Mucosa of gallbladder (tissue), 1 donor: ENCODE data around the gene LMAN2. TPM values are rescaled to one million over a fixed set of nuclear protein-coding genes. Genes with fewer than 3 reads are reported as not detected.
"Not testable (repeated sequence)": the region's sequence is repeated elsewhere in the genome, so short reads cannot be mapped to it uniquely, and the experiment has no call there.

ENCODE experiments used
- DNase-seq: peaks from one replicate; pipeline ENCODE4 v3.0.0-alpha.2; 2020; ENCODE audit warnings: low spot score
- total RNA-seq: library from RNA; stranded (reverse); gene quantifications from one replicate; pipeline ENCODE4 v1.2.1, GENCODE V29; 2021
- donor health status: DM: no; HTN: no; CAD: no.

The LMAN2 gene
- total RNA-seq, 1 donor from 2014 or later, result 184 TPM

- no peak for DNase-seq
Measured at GRCh38 chr5:177306674-177307543, 44.6 kb downstream of the LMAN2 start.

GRCh38 chr5:177306103-177306640 lies 45.3 kb downstream of the LMAN2 start:
- DNase-seq, result not testable (repeated sequence)

GRCh38 chr5:177304392-177305119 lies 46.9 kb downstream of the LMAN2 start:
- DNase-seq, result no peak

- no peak for DNase-seq
Measured at GRCh38 chr5:177303925-177304391, 47.5 kb downstream of the LMAN2 start.

GRCh38 chr5:177303121-177303924 lies 48.1 kb downstream of the LMAN2 start, which contains the start of the genes PRELID1 and RAB24:
Gene PRELID1, plus strand, starts transcription at chr5:177303799. Its CDS starts 187 bp downstream, at chr5:177303986.
Gene RAB24, minus strand, starts transcription at chr5:177303719. Its CDS starts 431 bp downstream, at chr5:177303288.
- peak; percentile 90 for DNase-seq

GRCh38 chr5:177302354-177303110 lies 48.9 kb downstream of the LMAN2 start:
- DNase-seq, result no peak

- peak; percentile 91 for DNase-seq
Measured at GRCh38 chr5:177301503-177302165, 49.8 kb downstream of the LMAN2 start.

GRCh38 chr5:177300951-177301350 lies 50.5 kb downstream of the LMAN2 start:
- no peak for DNase-seq

- peak; percentile 64 for DNase-seq
Measured at GRCh38 chr5:177300236-177300880, 51.1 kb downstream of the LMAN2 start.

GRCh38 chr5:177299697-177300096 lies 51.8 kb downstream of the LMAN2 start:
- DNase-seq, result no peak

GRCh38 chr5:177297922-177298321 lies 53.5 kb downstream of the LMAN2 start:
- no peak for DNase-seq

- DNase-seq, result no peak
Measured at GRCh38 chr5:177296581-177296980, 54.9 kb downstream of the LMAN2 start.

GRCh38 chr5:177295924-177296323 lies 55.5 kb downstream of the LMAN2 start:
- no peak for DNase-seq

- no peak for DNase-seq
Measured at GRCh38 chr5:177294632-177295031, 56.8 kb downstream of the LMAN2 start.

GRCh38 chr5:177293819-177294581 lies 57.5 kb downstream of the LMAN2 start:
- no peak for DNase-seq

GRCh38 chr5:177291735-177292134 lies 59.7 kb downstream of the LMAN2 start:
- no peak for DNase-seq

GRCh38 chr5:177290816-177291596 lies 60.5 kb downstream of the LMAN2 start:
- no peak for DNase-seq

- DNase-seq, result no peak
Measured at GRCh38 chr5:177288191-177288590, 63.3 kb downstream of the LMAN2 start.
